Muscle of back (tissue), 11 donors: ENCODE data around the gene LDAH. TPM values are rescaled to one million over a fixed set of nuclear protein-coding genes. Genes with fewer than 3 reads are reported as not detected.

Experiments
- DNase-seq, 3 donors: peaks; one replicate each; pipeline versions ENCODE4 v3.0.0 to v3.0.0-alpha.2; 2013
- polyA plus RNA-seq, 10 donors: library from polyadenylated mRNA; unstranded; fragments of 120-200 nt; gene quantifications; one replicate each; pipeline ENCODE4 v1.2.1, GENCODE V29; 2013; ENCODE audit not compliant: insufficient read length in 10 of 10

The LDAH gene
- polyA plus RNA-seq, 10 donors, result 7.9 to 13.2 (median 10.8) TPM

DNA sequence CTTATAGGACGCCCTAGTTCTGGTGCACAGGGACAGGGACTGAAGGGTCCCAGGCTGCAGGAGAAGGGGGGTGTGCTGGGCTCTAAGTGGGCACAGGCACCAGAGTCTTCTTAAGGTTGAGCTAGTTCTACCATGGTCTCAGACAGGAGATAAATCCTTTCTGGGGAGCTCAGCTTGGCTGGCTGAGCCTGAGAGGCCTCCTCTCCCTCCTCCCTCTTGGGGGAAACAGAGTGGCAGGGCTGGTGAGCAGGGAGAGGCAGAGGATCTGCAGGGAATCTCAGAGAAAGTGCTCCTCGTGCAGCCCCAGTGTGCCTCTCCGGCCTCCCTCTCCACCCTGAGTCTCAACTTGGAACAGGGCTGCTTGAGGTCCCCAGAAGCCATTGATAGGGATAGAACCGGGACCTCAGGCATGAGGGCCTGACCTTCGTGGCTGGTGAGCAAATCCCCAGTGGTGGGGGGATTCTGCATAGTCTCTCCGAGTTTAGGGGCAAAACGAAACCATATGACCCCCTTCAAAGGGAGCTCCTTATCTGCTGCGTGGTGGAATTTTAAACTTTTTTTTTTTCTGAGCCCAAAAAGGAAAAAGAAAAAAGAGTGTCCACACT lies 153.9 kb downstream of the LDAH start:
- DNase-seq, result no peak

DNA sequence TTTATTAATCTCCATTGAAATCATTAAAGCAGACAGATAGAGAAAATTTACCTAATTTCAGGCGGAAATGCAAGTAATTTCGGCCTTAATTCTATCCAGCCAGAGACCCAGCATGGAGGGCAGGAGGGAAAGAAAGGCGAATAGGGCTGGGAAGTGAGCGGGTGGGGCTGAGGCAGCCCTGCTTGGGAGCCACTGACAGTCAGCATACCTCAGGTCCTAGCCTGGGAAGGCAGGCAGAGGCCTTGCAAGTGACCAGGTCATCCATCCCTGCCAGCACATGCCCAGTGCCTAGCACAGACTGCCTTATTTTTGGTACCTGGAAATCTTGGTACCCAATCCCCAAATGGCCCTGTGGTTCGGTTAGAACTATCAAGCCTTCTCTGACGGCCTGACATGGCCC lies 154.4 kb downstream of the LDAH start:
- no peak for DNase-seq

- no peak for DNase-seq
These were observed 155.1 kb downstream of the LDAH start for GRCh38 chr2:20667531-20668401.

DNA sequence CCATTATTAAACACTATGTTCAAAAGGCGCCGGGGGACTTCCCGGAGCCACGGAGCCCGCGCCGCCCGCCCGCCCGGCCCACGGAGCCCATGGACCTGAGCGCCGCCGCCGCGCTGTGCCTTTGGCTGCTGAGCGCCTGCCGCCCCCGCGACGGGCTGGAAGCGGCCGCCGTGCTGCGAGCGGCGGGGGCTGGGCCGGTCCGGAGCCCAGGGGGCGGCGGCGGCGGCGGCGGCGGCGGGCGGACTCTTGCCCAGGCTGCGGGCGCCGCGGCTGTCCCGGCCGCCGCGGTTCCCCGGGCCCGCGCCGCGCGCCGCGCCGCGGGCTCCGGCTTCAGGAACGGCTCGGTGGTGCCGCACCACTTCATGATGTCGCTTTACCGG lies 155.8 kb downstream of the LDAH start:
- no peak for DNase-seq

- peak in 2 of 3 donors; percentile 42 to 80 for DNase-seq
These were observed 156.4 kb downstream of the LDAH start, which contains the start of gene GDF7 for GRCh38 chr2:20666304-20667150. GDF7 (plus strand) TSS chr2:20667144; CDS start chr2:20667240, 96 bp downstream.

- no peak for DNase-seq
These were observed 156.9 kb downstream of the LDAH start for GRCh38 chr2:20666005-20666303.

DNA sequence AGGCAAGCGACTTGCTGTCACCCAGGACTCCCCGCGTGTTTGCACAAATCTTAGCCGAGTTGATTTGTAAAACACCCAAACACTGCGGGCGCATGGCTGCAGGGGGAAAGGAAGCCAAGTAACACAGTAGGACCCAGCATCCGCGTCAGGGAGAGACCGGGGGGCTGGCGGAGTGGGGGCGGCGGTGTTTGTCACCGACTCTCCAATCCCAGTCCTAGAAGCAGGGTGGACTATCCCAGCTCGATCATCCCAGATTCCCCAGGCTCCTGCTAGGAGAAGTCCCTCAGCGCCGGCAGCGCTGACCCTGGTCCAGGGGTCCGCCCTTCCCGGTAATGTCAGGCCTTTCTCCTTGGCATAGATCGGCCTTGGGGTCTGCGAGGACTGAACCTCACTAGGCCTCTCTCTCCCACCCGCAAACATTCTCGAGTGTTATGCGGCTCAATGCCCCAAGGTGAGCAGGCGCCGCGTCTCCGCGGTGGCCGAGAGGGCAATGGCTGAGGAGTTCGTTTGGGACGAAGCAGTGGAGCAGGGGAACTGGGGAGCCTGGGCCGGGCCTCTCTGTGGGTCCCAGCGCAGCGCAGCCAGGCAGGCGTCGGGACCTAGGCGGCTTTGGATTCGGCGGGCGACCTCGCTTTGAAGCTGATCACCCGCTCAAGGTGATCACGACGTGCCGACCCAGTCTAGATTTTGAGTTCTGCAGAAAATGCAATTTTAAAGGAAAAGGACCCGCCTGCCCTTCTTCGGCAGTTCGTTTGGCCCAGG lies 157.5 kb downstream of the LDAH start:
- DNase-seq, result no peak

DNA sequence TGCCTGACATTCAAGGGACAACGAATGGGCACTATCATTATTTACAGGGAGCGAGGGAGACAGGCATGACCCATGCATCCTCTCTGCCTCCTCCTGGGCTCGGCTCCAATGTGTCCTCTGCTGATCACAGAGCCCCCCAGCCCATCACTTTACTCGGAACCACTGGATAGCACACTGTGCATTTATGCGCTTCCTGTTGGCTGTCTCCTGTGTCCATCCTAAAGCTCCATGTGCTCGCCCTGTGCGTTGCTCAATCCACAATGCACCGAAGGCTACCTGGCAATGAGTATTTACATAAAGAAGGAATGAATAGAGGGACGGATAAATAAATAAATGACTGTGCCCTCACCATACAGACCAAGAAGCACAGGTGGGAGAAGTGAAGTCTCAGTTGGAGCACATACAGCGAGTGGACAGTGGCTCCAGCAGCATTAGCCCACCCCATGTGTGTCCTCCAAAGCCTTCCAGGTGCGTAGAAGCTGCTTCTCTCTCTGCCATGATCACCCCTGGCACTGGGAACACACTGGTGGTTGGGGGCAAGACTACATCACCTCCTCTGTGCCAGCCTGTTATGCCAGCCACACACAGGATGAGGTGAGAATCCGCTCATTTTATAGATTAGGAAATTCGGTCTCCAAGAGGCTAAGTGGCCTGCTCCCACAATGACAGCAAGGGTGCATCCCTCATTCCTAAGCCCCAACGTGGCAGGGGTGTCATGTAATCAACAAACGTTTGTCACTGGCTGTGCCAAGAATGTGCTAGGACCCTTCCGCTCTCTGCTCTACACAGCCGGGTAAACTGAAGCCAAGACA lies 158.3 kb downstream of the LDAH start:
- no peak for DNase-seq

GRCh38 chr2:20664071-20664390 lies 158.9 kb downstream of the LDAH start:
- DNase-seq, result no peak

GRCh38 chr2:20663196-20664070 lies 159.5 kb downstream of the LDAH start:
- DNase-seq, result no peak

- no peak for DNase-seq
These were observed 160.5 kb downstream of the LDAH start for GRCh38 chr2:20662308-20662937.

GRCh38 chr2:20661421-20662307 lies 161.2 kb downstream of the LDAH start:
- peak; percentile 67 to 86 (median 80) for DNase-seq

DNA sequence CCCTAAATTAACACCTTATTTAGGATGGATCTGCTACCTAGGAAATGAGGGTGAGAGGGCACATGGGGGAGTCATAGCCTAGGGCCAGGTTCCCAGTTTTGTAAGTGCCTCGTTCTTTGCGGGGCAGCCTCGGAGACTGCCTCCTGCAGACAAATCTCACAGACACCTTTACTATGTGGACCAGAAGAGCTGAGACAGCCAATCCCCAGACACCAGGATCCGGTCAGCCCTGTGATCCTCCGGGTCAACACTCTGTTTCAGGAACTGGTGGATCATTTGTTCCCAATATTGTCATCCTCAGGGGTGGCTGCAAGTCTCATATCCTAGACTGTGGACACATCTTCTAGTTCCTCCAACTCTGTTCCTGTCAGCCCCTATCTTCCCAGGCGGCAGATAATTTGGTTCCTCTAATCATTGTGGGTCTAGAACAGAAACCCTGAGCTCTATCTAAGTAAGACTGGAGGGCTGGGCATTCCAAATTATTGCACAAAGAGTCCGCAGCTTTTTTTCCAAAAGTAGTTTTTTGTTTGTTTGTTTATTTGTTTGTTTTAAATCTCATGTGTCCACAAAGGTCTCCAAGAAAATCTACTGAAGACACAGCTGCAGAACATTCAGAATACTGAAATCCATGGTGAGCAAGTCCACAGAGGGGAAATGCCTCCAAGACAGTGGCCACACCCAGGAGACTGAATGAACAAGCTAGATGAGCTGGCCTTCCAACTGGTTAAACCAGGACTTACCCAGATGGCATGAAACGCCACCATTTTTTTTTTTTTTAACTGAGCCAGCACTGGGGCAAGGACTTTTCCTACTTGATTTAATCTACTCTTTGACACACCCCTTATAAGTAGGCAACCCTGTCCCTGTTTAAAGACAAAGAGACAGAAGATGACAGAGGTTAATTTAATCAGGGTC lies 162.1 kb downstream of the LDAH start:
- DNase-seq, result no peak

GRCh38 chr2:20657522-20658235 lies 165.2 kb downstream of the LDAH start:
- DNase-seq, result no peak

- no peak for DNase-seq
These were observed 166.3 kb downstream of the LDAH start for GRCh38 chr2:20656561-20656960.

GRCh38 chr2:20654535-20654813 lies 168.4 kb downstream of the LDAH start:
- DNase-seq, result no peak
